ENCODE measurements around the gene UBALD1. TPM values are rescaled to one million over a fixed set of nuclear protein-coding genes. Genes with fewer than 3 reads are reported as not detected.

The UBALD1 gene
- total RNA-seq, 1 experiment from 2014 or later: 45.9 TPM

DNA sequence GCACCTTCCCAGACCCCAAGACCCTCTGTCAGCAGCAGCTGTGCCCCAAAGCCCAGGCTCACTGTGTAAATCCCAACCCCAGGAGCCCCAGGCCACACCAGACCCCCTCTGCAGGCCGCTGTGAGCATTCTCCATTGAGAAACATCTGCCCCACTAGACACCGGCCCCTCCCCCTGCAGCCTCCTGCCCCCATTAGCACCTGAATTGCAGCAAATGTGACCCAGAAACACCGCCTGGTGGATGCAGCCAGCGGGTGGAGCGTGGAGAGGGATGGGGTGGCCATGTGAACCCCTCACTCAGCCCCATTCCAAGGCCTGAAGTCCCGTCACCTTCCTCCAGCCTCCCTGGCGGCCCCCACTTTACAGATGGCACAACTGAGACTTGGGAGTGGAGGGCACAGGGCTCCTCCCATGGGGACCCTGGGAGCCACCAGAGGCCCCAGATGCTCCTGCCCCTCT lies 2.2 kb downstream of the UBALD1 start:
- POLR2A ChIA-PET: no interaction called here
- Histone ChIP-seq H3K4me2 (ENCODE audit: low read length) (peak overlapping the region; percentile 96), H3K4me3 (replicated peaks in 1 of 2; ENCODE audit: low read depth in 1 of 2, low read length in 2 of 2) (peak overlapping the region in 1 of 2 experiments; percentile 80; a peak in 1 of 4 replicates), H3K4me1 (ENCODE audit: control insufficient read depth in 1 of 2, insufficient read depth in 2 of 2, low read length in 2 of 2) (peaks cover 24 to 36% of the 10 kb centered on the region in 2 experiments), H3K9ac (ENCODE audit: low read length) (peak overlapping the region; percentile 89; the same call in 1 of the 2 replicates), H4K20me1 (ENCODE audit: insufficient read depth) (no peaks in the 10 kb centered on the region), H3K27ac (ENCODE audit: low read depth, low read length) (peak overlapping the region; percentile 83), H3K9me2 (ENCODE audit: insufficient read depth) (no peaks in the 10 kb centered on the region), H3K27me3 (ENCODE audit: insufficient read depth, low read length) (no peaks in the 10 kb centered on the region), H3K79me2 (ENCODE audit: insufficient read depth, low read length) (peaks cover 39% of the 10 kb centered on the region), H2AFZ (ENCODE audit: low read depth, low read length, poor library complexity, severe bottlenecking) (no peak overlapping the region), H3K36me3 (ENCODE audit: control insufficient read depth in 1 of 2, insufficient read depth in 2 of 2, low read length in 2 of 2) (peaks cover 0 to 12% of the 10 kb centered on the region in 2 experiments; a peak in 3 of 4 replicates), H3K9me3 (ENCODE audit: control insufficient read depth in 1 of 2, insufficient read depth in 1 of 2, low read depth in 1 of 2, low read length in 2 of 2) (no peaks in the 10 kb centered on the region)
- intact Hi-C loops (cut with micrococcal nuclease): loop anchor here (10.0 kb wide), 1 partner anchor 188 kb away; the partner anchor contains the start of gene DNAJA3
- no peak for ATAC-seq
- BruUV-seq (replicated peaks): no TSS peak
- no peak for TF ChIP-seq ELF1 (IDR thresholded peaks at IDR 0.05; ENCODE audit: borderline replicate concordance, low read depth)
- TF ChIP-seq, protein P1, sequence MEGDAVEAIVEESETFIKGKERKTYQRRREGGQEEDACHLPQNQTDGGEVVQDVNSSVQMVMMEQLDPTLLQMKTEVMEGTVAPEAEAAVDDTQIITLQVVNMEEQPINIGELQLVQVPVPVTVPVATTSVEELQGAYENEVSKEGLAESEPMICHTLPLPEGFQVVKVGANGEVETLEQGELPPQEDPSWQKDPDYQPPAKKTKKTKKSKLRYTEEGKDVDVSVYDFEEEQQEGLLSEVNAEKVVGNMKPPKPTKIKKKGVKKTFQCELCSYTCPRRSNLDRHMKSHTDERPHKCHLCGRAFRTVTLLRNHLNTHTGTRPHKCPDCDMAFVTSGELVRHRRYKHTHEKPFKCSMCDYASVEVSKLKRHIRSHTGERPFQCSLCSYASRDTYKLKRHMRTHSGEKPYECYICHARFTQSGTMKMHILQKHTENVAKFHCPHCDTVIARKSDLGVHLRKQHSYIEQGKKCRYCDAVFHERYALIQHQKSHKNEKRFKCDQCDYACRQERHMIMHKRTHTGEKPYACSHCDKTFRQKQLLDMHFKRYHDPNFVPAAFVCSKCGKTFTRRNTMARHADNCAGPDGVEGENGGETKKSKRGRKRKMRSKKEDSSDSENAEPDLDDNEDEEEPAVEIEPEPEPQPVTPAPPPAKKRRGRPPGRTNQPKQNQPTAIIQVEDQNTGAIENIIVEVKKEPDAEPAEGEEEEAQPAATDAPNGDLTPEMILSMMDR (IDR thresholded peaks at IDR 0.05 in 2 of 3, conservative IDR thresholded peaks at IDR 0.05 in 1 of 3; ENCODE audit: borderline replicate concordance in 1 of 3, insufficient read depth in 1 of 3, low read depth in 2 of 3, low read length in 2 of 3): 0 out of 6 replicates have a peak, but pooled peaks of 1 of the 3 experiments have one; percentile 20
- RAD21 ChIA-PET (ENCODE audit: low non-redundant PET in 1 of 2, low total read pairs in 2 of 2, uncharacterized antibody in 2 of 2, unreplicated experiment in 2 of 2): no interaction called here
- CTCF ChIA-PET: no interaction called here
- no peak for DNase-seq (ENCODE audit: low read depth, low spot score)

DNA sequence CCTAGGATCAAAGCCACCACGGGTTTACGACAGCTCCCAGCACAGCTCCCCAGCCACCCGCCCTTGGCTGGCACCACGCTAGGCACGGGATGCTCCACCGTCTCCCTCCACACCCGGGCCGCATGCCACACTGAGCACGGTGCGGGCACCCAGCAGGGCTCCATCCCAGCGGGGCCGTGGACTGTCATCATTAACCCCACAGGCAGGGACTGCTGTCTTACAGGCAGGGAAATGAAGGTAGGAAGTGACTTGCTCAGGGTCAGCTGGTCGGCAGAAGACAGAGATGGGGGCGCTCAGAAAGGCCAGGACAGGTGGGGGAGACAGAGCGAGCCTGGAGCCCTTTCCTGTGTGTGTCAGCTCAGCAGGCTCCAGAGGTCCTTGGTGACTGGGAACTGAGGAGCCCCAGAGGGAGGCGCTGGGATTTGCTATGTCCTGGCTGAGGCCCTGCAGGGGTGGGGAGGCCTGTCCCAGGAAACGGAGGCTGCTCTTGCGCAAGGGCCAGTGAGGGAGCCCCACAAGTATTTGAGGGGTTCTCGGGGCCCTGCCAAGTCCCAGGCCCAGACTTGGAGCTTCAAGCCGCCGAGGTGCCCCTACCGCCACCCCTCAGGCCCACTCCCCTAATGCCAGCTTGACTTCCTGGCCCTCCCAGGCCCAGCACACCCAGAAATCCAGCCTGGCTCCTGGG lies 3.2 kb downstream of the UBALD1 start:
- no peak for ATAC-seq
- Histone ChIP-seq H3K4me1 (ENCODE audit: control insufficient read depth in 1 of 2, insufficient read depth in 2 of 2, low read length in 2 of 2) (peaks cover 19 to 28% of the 10 kb centered on the region in 2 experiments), H4K20me1 (ENCODE audit: insufficient read depth) (no peaks in the 10 kb centered on the region), H3K36me3 (ENCODE audit: control insufficient read depth in 1 of 2, insufficient read depth in 2 of 2, low read length in 2 of 2) (peaks cover 0 to 12% of the 10 kb centered on the region in 2 experiments; a peak in 3 of 4 replicates), H3K9me3 (ENCODE audit: control insufficient read depth in 1 of 2, insufficient read depth in 1 of 2, low read depth in 1 of 2, low read length in 2 of 2) (no peaks in the 10 kb centered on the region), H2AFZ (ENCODE audit: low read depth, low read length, poor library complexity, severe bottlenecking) (no peak overlapping the region), H3K9ac (ENCODE audit: low read length) (no peak overlapping the region), H3K79me2 (ENCODE audit: insufficient read depth, low read length) (peaks cover 39% of the 10 kb centered on the region), H3K4me3 (replicated peaks in 1 of 2; ENCODE audit: low read depth in 1 of 2, low read length in 2 of 2) (no peak overlapping the region), H3K27me3 (ENCODE audit: insufficient read depth, low read length) (no peaks in the 10 kb centered on the region), H3K4me2 (ENCODE audit: low read length) (no peak overlapping the region), H3K9me2 (ENCODE audit: insufficient read depth) (no peaks in the 10 kb centered on the region), H3K27ac (ENCODE audit: low read depth, low read length) (no peak overlapping the region; the same call in 1 of the 2 replicates)
- ChIA-PET CTCF (no interaction called here), POLR2A (no interaction called here), RAD21 (ENCODE audit: low non-redundant PET in 1 of 2, low total read pairs in 2 of 2, uncharacterized antibody in 2 of 2, unreplicated experiment in 2 of 2) (no interaction called here)
- intact Hi-C loops (cut with micrococcal nuclease): loop anchor here (10.0 kb wide), 1 partner anchor 187 kb away; the partner anchor contains the start of gene DNAJA3
- DNase-seq (ENCODE audit: low read depth, low spot score): no peak
- TF ChIP-seq SP1 (IDR thresholded peaks at IDR 0.05; ENCODE audit: low read depth) (no peak), REST (IDR thresholded peaks at IDR 0.05; ENCODE audit: low read depth) (no peak)
- no TSS peak for BruUV-seq (replicated peaks)

Measured in HCT116 (cell line).